Activated naive CD8-positive, alpha-beta T cell treated with anti-CD3 and anti-CD28 coated beads, Interleukin-2, amount 50 U/mL, for 24 hours (primary cell): ENCODE results near the gene IL22RA1.
A peak's percentile ranks its signal among the peaks of the same experiment; 100 is the strongest.

ENCODE experiments used
- ATAC-seq: fragments of 150-1000 bp; cut with Tn5 transposase; one replicate; pipeline ENCODE4 v1.10.0; 2021
- DNase-seq: peaks from one replicate; pipeline ENCODE4 v3.0.0; 2021
- H3K27ac Mint-ChIP-seq: one replicate; pipeline ENCODE4 v1.8.0; 2021; ENCODE audit warnings: mild to moderate bottlenecking, mixed read lengths
- H3K27me3 Mint-ChIP-seq: one replicate; pipeline ENCODE4 v1.8.0; 2021; ENCODE audit warnings: mixed read lengths
- H3K36me3 Mint-ChIP-seq: one replicate; pipeline ENCODE4 v1.8.0; 2021; ENCODE audit warnings: low read depth, mixed read lengths
- H3K4me1 Mint-ChIP-seq: one replicate; pipeline ENCODE4 v1.8.0; 2021; ENCODE audit warnings: mixed read lengths
- H3K4me3 Mint-ChIP-seq: one replicate; pipeline ENCODE4 v1.8.0; 2021; ENCODE audit warnings: mild to moderate bottlenecking, moderate library complexity, mixed read lengths
- H3K9me3 Mint-ChIP-seq: one replicate; pipeline ENCODE4 v1.8.0; 2021; ENCODE audit warnings: mixed read lengths

The IL22RA1 gene

GRCh38 chr1:24155011-24155782, 12.3 kb upstream of the IL22RA1 start:
- ATAC-seq (peak; percentile 24), DNase-seq (peak; percentile 14)
- H3K9me3 Mint-ChIP-seq = no peaks in the 10 kb centered on the region
- no peak overlapping the region for H3K4me3 Mint-ChIP-seq
- H3K27ac Mint-ChIP-seq = no peak overlapping the region
- H3K27me3 Mint-ChIP-seq = peaks cover 31% of the 10 kb centered on the region
- peaks cover 2% of the 10 kb centered on the region for H3K36me3 Mint-ChIP-seq
- peaks cover 13% of the 10 kb centered on the region for H3K4me1 Mint-ChIP-seq

- Mint-ChIP-seq H3K9me3 (no peaks in the 10 kb centered on the region), H3K4me3 (no peak overlapping the region), H3K4me1 (peaks cover 19% of the 10 kb centered on the region), H3K27ac (no peak overlapping the region), H3K27me3 (peaks cover 36% of the 10 kb centered on the region), H3K36me3 (peaks cover 2% of the 10 kb centered on the region)
- no peak for ATAC-seq
- no peak for DNase-seq
Measured at GRCh38 chr1:24154215-24154614, 11.3 kb upstream of the IL22RA1 start.

- Mint-ChIP-seq H3K27me3 (peaks cover 40% of the 10 kb centered on the region), H3K27ac (no peak overlapping the region), H3K4me3 (no peak overlapping the region), H3K4me1 (peaks cover 19% of the 10 kb centered on the region), H3K9me3 (no peaks in the 10 kb centered on the region), H3K36me3 (peaks cover 2% of the 10 kb centered on the region)
- ATAC-seq (no peak), DNase-seq (no peak)
Measured at GRCh38 chr1:24152631-24153494, 9.9 kb upstream of the IL22RA1 start.

GRCh38 chr1:24151175-24151533, 8.2 kb upstream of the IL22RA1 start:
- ATAC-seq (no peak), DNase-seq (no peak)
- no peak overlapping the region for H3K27ac Mint-ChIP-seq
- H3K36me3 Mint-ChIP-seq = no peaks in the 10 kb centered on the region
- no peaks in the 10 kb centered on the region for H3K9me3 Mint-ChIP-seq
- H3K4me3 Mint-ChIP-seq = peak overlapping the region; percentile 56
- peaks cover 19% of the 10 kb centered on the region for H3K4me1 Mint-ChIP-seq
- H3K27me3 Mint-ChIP-seq = peaks cover 42% of the 10 kb centered on the region

- no peaks in the 10 kb centered on the region for H3K36me3 Mint-ChIP-seq
- no peak overlapping the region for H3K27ac Mint-ChIP-seq
- peaks cover 43% of the 10 kb centered on the region for H3K27me3 Mint-ChIP-seq
- H3K4me1 Mint-ChIP-seq = peaks cover 19% of the 10 kb centered on the region
- H3K9me3 Mint-ChIP-seq = no peaks in the 10 kb centered on the region
- DNase-seq (peak; percentile 94), ATAC-seq (peak; percentile 88)
- H3K4me3 Mint-ChIP-seq = peak overlapping the region; percentile 56
Measured at GRCh38 chr1:24150234-24151174, 7.6 kb upstream of the IL22RA1 start.

GRCh38 chr1:24149866-24150233, 6.9 kb upstream of the IL22RA1 start:
- ATAC-seq (peak; percentile 87), DNase-seq (peak; percentile 49)
- no peaks in the 10 kb centered on the region for H3K36me3 Mint-ChIP-seq
- H3K9me3 Mint-ChIP-seq = no peaks in the 10 kb centered on the region
- H3K4me1 Mint-ChIP-seq = peaks cover 19% of the 10 kb centered on the region
- no peak overlapping the region for H3K4me3 Mint-ChIP-seq
- H3K27ac Mint-ChIP-seq = no peak overlapping the region
- peaks cover 43% of the 10 kb centered on the region for H3K27me3 Mint-ChIP-seq

GRCh38 chr1:24147816-24148215, 4.9 kb upstream of the IL22RA1 start:
- Mint-ChIP-seq H3K4me3 (no peak overlapping the region), H3K27me3 (peaks cover 38% of the 10 kb centered on the region), H3K9me3 (no peaks in the 10 kb centered on the region), H3K36me3 (no peaks in the 10 kb centered on the region), H3K27ac (no peak overlapping the region), H3K4me1 (peaks cover 19% of the 10 kb centered on the region)
- DNase-seq (no peak), ATAC-seq (no peak)

GRCh38 chr1:24147194-24147593, 4.3 kb upstream of the IL22RA1 start:
- Mint-ChIP-seq H3K27ac (no peak overlapping the region), H3K4me1 (peaks cover 19% of the 10 kb centered on the region), H3K4me3 (no peak overlapping the region), H3K36me3 (no peaks in the 10 kb centered on the region), H3K27me3 (peaks cover 35% of the 10 kb centered on the region), H3K9me3 (no peaks in the 10 kb centered on the region)
- no peak for DNase-seq
- no peak for ATAC-seq

- no peak for ATAC-seq
- Mint-ChIP-seq H3K4me3 (no peak overlapping the region), H3K9me3 (no peaks in the 10 kb centered on the region), H3K27ac (no peak overlapping the region), H3K4me1 (no peaks in the 10 kb centered on the region), H3K27me3 (peaks cover 6% of the 10 kb centered on the region), H3K36me3 (no peaks in the 10 kb centered on the region)
- DNase-seq = no peak
Measured at GRCh38 chr1:24141311-24141997, 1.5 kb downstream of the IL22RA1 start.

- no peak overlapping the region for H3K27ac Mint-ChIP-seq
- no peaks in the 10 kb centered on the region for H3K36me3 Mint-ChIP-seq
- no peak for DNase-seq
- ATAC-seq = no peak
- no peak overlapping the region for H3K4me3 Mint-ChIP-seq
- H3K4me1 Mint-ChIP-seq = no peaks in the 10 kb centered on the region
- no peaks in the 10 kb centered on the region for H3K9me3 Mint-ChIP-seq
- H3K27me3 Mint-ChIP-seq = peaks cover 4% of the 10 kb centered on the region
Measured at GRCh38 chr1:24140741-24141181, 2.2 kb downstream of the IL22RA1 start.

GRCh38 chr1:24139841-24140425, 3.0 kb downstream of the IL22RA1 start:
- H3K27ac Mint-ChIP-seq = no peak overlapping the region
- ATAC-seq = no peak
- H3K9me3 Mint-ChIP-seq = peaks cover 4% of the 10 kb centered on the region
- H3K27me3 Mint-ChIP-seq = peaks cover 4% of the 10 kb centered on the region
- H3K4me3 Mint-ChIP-seq = no peak overlapping the region
- no peaks in the 10 kb centered on the region for H3K36me3 Mint-ChIP-seq
- H3K4me1 Mint-ChIP-seq = no peaks in the 10 kb centered on the region
- no peak for DNase-seq

GRCh38 chr1:24139222-24139489, 3.8 kb downstream of the IL22RA1 start:
- peaks cover 6% of the 10 kb centered on the region for H3K27me3 Mint-ChIP-seq
- H3K36me3 Mint-ChIP-seq = no peaks in the 10 kb centered on the region
- H3K9me3 Mint-ChIP-seq = peaks cover 6% of the 10 kb centered on the region
- DNase-seq (no peak), ATAC-seq (no peak)
- no peak overlapping the region for H3K27ac Mint-ChIP-seq
- H3K4me3 Mint-ChIP-seq = no peak overlapping the region
- no peaks in the 10 kb centered on the region for H3K4me1 Mint-ChIP-seq

GRCh38 chr1:24138476-24139221, 4.3 kb downstream of the IL22RA1 start:
- Mint-ChIP-seq H3K4me1 (no peaks in the 10 kb centered on the region), H3K4me3 (no peak overlapping the region), H3K36me3 (no peaks in the 10 kb centered on the region), H3K27me3 (peaks cover 7% of the 10 kb centered on the region), H3K27ac (no peak overlapping the region), H3K9me3 (peaks cover 6% of the 10 kb centered on the region)
- ATAC-seq (no peak), DNase-seq (no peak)
